CD4-positive, alpha-beta T cell treated with Interleukin-17A for 1 hour (primary cell): ENCODE results near the gene GADL1.

ENCODE experiments used
- DNase-seq: peaks from one replicate; pipeline ENCODE4 v3.0.0-alpha.2; 2020

Gene GADL1

GRCh38 chr3:30713885-30714503 is 180.5 kb downstream of the GADL1 start:
- no peak for DNase-seq

GRCh38 chr3:30712991-30713390 is 181.5 kb downstream of the GADL1 start:
- DNase-seq = no peak

- no peak for DNase-seq
Observed at GRCh38 chr3:30711867-30712266, 182.6 kb downstream of the GADL1 start.

- no peak for DNase-seq
Observed at GRCh38 chr3:30711151-30711550, 183.3 kb downstream of the GADL1 start.

- no peak for DNase-seq
Observed at GRCh38 chr3:30710017-30710416, 184.4 kb downstream of the GADL1 start.

- DNase-seq = no peak
Observed at GRCh38 chr3:30708472-30708871, 186.0 kb downstream of the GADL1 start.

GRCh38 chr3:30707825-30708224 is 186.6 kb downstream of the GADL1 start:
- DNase-seq = no peak

GRCh38 chr3:30704931-30705890 is 189.2 kb downstream of the GADL1 start:
- no peak for DNase-seq

- DNase-seq = no peak
Observed at GRCh38 chr3:30702828-30703397, 191.5 kb downstream of the GADL1 start.

GRCh38 chr3:30702038-30702827 is 192.2 kb downstream of the GADL1 start:
- no peak for DNase-seq

- no peak for DNase-seq
Observed at GRCh38 chr3:30700702-30701321, 193.6 kb downstream of the GADL1 start.

- no peak for DNase-seq
Observed at GRCh38 chr3:30699927-30700326, 194.5 kb downstream of the GADL1 start.

- no peak for DNase-seq
Observed at GRCh38 chr3:30698549-30698948, 195.9 kb downstream of the GADL1 start.

GRCh38 chr3:30696896-30697295 is 197.6 kb downstream of the GADL1 start:
- DNase-seq = no peak

GRCh38 chr3:30696403-30696819 is 198.1 kb downstream of the GADL1 start:
- DNase-seq = no peak

- no peak for DNase-seq
Observed at GRCh38 chr3:30695302-30696061, 199.0 kb downstream of the GADL1 start.

- no peak for DNase-seq
Observed at GRCh38 chr3:30694668-30695067, 199.8 kb downstream of the GADL1 start.

- no peak for DNase-seq
Observed at GRCh38 chr3:30694148-30694547, 200.3 kb downstream of the GADL1 start.

GRCh38 chr3:30693470-30694120 is 200.9 kb downstream of the GADL1 start:
- DNase-seq = peak; percentile 77

- DNase-seq = no peak
Observed at GRCh38 chr3:30692498-30693130, 201.8 kb downstream of the GADL1 start.

- no peak for DNase-seq
Observed at GRCh38 chr3:30691944-30692343, 202.5 kb downstream of the GADL1 start.
